HepG2 (cell line): ENCODE data around the gene EFNA3. TPM values are rescaled to one million over a fixed set of nuclear protein-coding genes. Genes with fewer than 3 reads are reported as not detected.

Source experiments
- ATAC-seq: fragments of 200-7000 bp; cut with Tn5 transposase; 3 replicates; pipeline ENCODE4 v1.9.1; 2020; ENCODE audit warnings: mild to moderate bottlenecking, moderate library complexity
- BruUV-seq: library from RNA; stranded (reverse); fragments of 400-500 nt; replicated peaks from 2 replicates; lab custom pipeline; 2021; lab: Mats Ljungman, UMichigan
- CTCF ChIA-PET: fragments of 300-600 bp; formaldehyde crosslinking; extraction: SDS; loops from one replicate; lab custom pipeline; 2021; ENCODE audit warnings: low total read pairs, inconsistent platforms, low intra/inter-chr PET ratio; lab: Yijun Ruan, JAX
- POLR2A ChIA-PET: fragments of 350-600 bp; sonication (Branson Sonifier 250); formaldehyde crosslinking; loops from one replicate; lab custom pipeline; 2020; ENCODE audit warnings: antibody characterized with exemption, inconsistent platforms; lab: Yijun Ruan, JAX
- DNase-seq: peaks from one replicate; pipeline ENCODE4 v3.0.0-alpha.2; 2015; ENCODE audit warnings: low spot score
- FAIRE-seq: peaks from 3 replicates; lab custom pipeline; 2011; peaks lifted over from hg19 to GRCh38; lab: Jason Lieb, UNC
- H2AFZ ChIP-seq: one replicate; pipeline ENCODE4 v1.6.1; 2011; ENCODE audit warnings: low read length, inconsistent platforms
- H3K27ac ChIP-seq: fragments of 300-600 bp; 3 replicates; pipeline ENCODE4 v1.8.0; 2011; ENCODE audit warnings: mixed run types, mild to moderate bottlenecking, mixed read lengths, low read length, inconsistent platforms; ENCODE audit not compliant: insufficient read depth; ENCODE audit errors: extremely low read length
- H3K27me3 ChIP-seq, 2 experiments: fragments of 200-600 bp in 1 of 2; 2 replicates in 1 of 2; 3 replicates in 1 of 2; pipeline versions ENCODE4 v1.6.0 to v1.8.0; 2011; ENCODE audit warnings: low read length in 2 of 2, mild to moderate bottlenecking in 2 of 2, moderate library complexity in 2 of 2, inconsistent platforms in 1 of 2; ENCODE audit not compliant: insufficient read depth in 2 of 2, control insufficient read depth in 1 of 2
- H3K36me3 ChIP-seq, 2 experiments: fragments of 200-600 bp in 1 of 2; replicated peaks in 1 of 2; 2 replicates in 1 of 2; 3 replicates in 1 of 2; pipeline versions ENCODE4 v1.5.1 to v1.8.0; 2011; ENCODE audit warnings: low read length in 2 of 2, inconsistent platforms in 1 of 2; ENCODE audit not compliant: insufficient read depth in 2 of 2, control insufficient read depth in 1 of 2
- H3K4me1 ChIP-seq: 2 replicates; pipeline ENCODE4 v1.5.1; 2012; ENCODE audit warnings: low read length, inconsistent platforms; ENCODE audit not compliant: insufficient read depth
- H3K4me2 ChIP-seq: 2 replicates; pipeline ENCODE4 v1.6.0; 2011; ENCODE audit warnings: low read depth, low read length, inconsistent platforms
- H3K4me3 ChIP-seq, 3 experiments: fragments of 200-600 bp in 1 of 3; sonication (generic), shearing (Covaris generic) in 1 of 3; replicated peaks in 1 of 3; 2 replicates each; pipeline ENCODE4 v1.5.1; 2011 to 2016; ENCODE audit warnings: low read length in 3 of 3, inconsistent platforms in 2 of 3, low read depth in 2 of 3, mild to moderate bottlenecking in 2 of 3, control low read depth in 1 of 3, mixed read lengths in 1 of 3; ENCODE audit not compliant: insufficient read depth in 1 of 3
- H3K79me2 ChIP-seq: one replicate; pipeline ENCODE4 v1.6.1; 2011; ENCODE audit warnings: low read length, inconsistent platforms; ENCODE audit not compliant: insufficient read depth
- H3K9ac ChIP-seq: 2 replicates; pipeline ENCODE4 v1.6.0; 2011; ENCODE audit warnings: mild to moderate bottlenecking, low read depth, low read length, inconsistent platforms; ENCODE audit not compliant: insufficient read depth
- H3K9me3 ChIP-seq: 2 replicates; pipeline ENCODE4 v1.5.1; 2012; ENCODE audit warnings: mild to moderate bottlenecking, low read length
- H4K20me1 ChIP-seq: 2 replicates; pipeline ENCODE4 v1.6.0; 2011; ENCODE audit warnings: inconsistent platforms, mild to moderate bottlenecking, low read length, moderate library complexity; ENCODE audit not compliant: insufficient read depth
- ATF1 ChIP-seq: IDR thresholded peaks from 2 replicates; pipeline ENCODE4 v1.6.1; 2016; ENCODE audit warnings: mild to moderate bottlenecking, control low read depth
- BRD4 ChIP-seq: sonication (generic); formaldehyde crosslinking; IDR thresholded peaks from 2 replicates; pipeline ENCODE4 v1.4.0; 2020; ENCODE audit warnings: missing genetic modification reagents
- ISL2 ChIP-seq: sonication (generic); formaldehyde crosslinking; IDR thresholded peaks from 2 replicates; pipeline ENCODE4 v1.5.0; 2020; ENCODE audit warnings: missing genetic modification reagents
- RAD21 ChIP-seq: fragments of 450-650 bp; formaldehyde crosslinking; IDR thresholded peaks from 2 replicates; pipeline ENCODE4 v1.5.0; 2020; ENCODE audit warnings: mild to moderate bottlenecking
- SMARCE1 ChIP-seq: fragments of 450-650 bp; IDR thresholded peaks from 2 replicates; pipeline ENCODE4 v1.6.1; 2017; ENCODE audit warnings: borderline replicate concordance
- SP4 ChIP-seq: sonication (generic); formaldehyde crosslinking; IDR thresholded peaks from 2 replicates; pipeline ENCODE4 v1.8.1; 2023; ENCODE audit warnings: mild to moderate bottlenecking, missing genetic modification reagents
- SYNCRIP ChIP-seq: fragments of 200-400 bp; formaldehyde crosslinking; IDR thresholded peaks from 2 replicates; pipeline ENCODE4 v1.6.1; 2018; ENCODE audit warnings: mild to moderate bottlenecking, low read depth, low read length; ENCODE audit not compliant: insufficient read depth
- ZNF772 ChIP-seq: sonication (generic); formaldehyde crosslinking; IDR thresholded peaks from 2 replicates; pipeline ENCODE4 v1.5.0; 2020; ENCODE audit warnings: mild to moderate bottlenecking, missing genetic modification reagents
- WGBS: methylation state at CpG from one replicate; pipeline ENCODE4 v1.1.6; 2017; ENCODE audit warnings: low lambda C conversion rate; 5-methylcytosine and 5-hydroxymethylcytosine counted together
- in situ Hi-C: cut with HindIII; loops from 2 replicates; pipeline ENCODE4 v1.10.0; 2017; ENCODE audit warnings: low pct_unique_long_range_greater_than_20kb; ENCODE audit not compliant: extremely low pct_ligation_motif_present
- intact Hi-C: fragments of 100-400 bp; cut with micrococcal nuclease; formaldehyde crosslinking; loops from one replicate; pipeline ENCODE4 v1.10.0; 2022; ENCODE audit not compliant: unreplicated experiment
- polyA plus RNA-seq, 8 experiments: library from polyadenylated mRNA; depleted of rRNA in 3 of 8; stranded (reverse) in 7 of 8; unstranded in 1 of 8; fragments of >200 nt; fragmentation: Illumina TruSeq in 4 of 8; extraction: Trizol in 4 of 8; gene quantifications; 2 replicates each; pipeline versions ENCODE4 v1.2.1 to v1.2.3, GENCODE V29; 2011 to 2016; ENCODE audit warnings: low read depth in 4 of 8, missing spikeins in 1 of 8, mixed read lengths in 1 of 8; ENCODE audit not compliant: insufficient read depth in 1 of 8
- total RNA-seq, 5 experiments: library from RNA; depleted of rRNA; stranded (reverse); fragments of >200 nt; fragmentation: Illumina TruSeq; extraction: Trizol; gene quantifications; 2 replicates each; pipeline ENCODE4 v1.2.3, GENCODE V29; 2016; ENCODE audit warnings: low read depth in 1 of 5
- TF ChIP-seq, protein P1 (sequence below): sonication (generic); formaldehyde crosslinking; IDR thresholded peaks from 2 replicates; pipeline ENCODE4 v1.5.0; 2020; ENCODE audit warnings: mild to moderate bottlenecking, missing genetic modification reagents, moderate library complexity
- TF ChIP-seq, protein P2 (sequence below): sonication (generic); formaldehyde crosslinking; IDR thresholded peaks from 2 replicates; pipeline ENCODE4 v1.5.1; 2020; ENCODE audit warnings: mild to moderate bottlenecking, moderate library complexity, missing genetic modification reagents
- TF ChIP-seq, protein P3 (sequence below): sonication (generic); formaldehyde crosslinking; IDR thresholded peaks from 2 replicates; pipeline ENCODE4 v1.4.0; 2020; ENCODE audit warnings: missing genetic modification reagents

The EFNA3 gene
- total and polyA plus RNA-seq, 2 of the 13 experiments (the other 11 are each of a cell fraction or from before 2014, with no cell fraction given): 1.0 to 5.7 TPM

DNA sequence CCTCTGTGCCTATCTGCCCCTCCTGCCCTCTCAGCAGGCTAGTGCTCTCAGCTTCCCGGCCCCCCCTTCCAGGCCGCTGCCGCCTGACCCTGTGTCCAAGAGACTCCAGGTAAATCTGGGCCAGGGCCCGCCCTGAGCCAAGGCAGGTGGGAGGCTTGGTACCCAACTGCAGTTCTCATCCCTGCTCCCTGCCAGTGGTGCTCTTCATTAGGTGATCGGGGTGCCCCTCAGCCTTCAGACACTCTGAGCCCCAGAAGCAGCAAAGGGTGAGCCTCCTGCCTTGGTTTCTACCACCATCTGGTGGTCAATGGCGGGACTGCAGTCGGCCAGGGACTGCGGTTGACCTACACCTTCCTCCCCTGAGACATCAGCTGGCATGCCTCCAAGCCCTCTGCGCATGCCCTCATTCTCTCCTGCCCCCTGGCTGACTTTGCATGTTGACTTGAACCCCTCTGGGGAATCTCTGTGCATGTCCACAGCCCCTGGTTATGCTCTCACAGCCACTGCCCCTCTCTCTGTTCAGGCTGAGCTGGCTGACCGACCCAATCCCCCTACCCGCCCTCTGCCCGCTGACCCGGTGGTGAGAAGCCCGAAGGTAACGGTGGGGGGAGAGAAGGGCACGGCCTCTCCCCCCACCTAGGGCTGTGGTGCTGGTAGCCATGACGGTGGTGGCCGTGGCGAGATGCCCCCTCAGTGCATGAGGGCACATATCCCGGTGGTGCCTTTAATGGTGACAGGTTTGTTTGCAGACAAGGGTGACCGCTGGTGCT is 17.1 kb upstream of the EFNA3 start (continued):
- peak; percentile 93 for TF ChIP-seq RAD21 (CRISPR knock-in tag)
- TF ChIP-seq, protein P1, sequence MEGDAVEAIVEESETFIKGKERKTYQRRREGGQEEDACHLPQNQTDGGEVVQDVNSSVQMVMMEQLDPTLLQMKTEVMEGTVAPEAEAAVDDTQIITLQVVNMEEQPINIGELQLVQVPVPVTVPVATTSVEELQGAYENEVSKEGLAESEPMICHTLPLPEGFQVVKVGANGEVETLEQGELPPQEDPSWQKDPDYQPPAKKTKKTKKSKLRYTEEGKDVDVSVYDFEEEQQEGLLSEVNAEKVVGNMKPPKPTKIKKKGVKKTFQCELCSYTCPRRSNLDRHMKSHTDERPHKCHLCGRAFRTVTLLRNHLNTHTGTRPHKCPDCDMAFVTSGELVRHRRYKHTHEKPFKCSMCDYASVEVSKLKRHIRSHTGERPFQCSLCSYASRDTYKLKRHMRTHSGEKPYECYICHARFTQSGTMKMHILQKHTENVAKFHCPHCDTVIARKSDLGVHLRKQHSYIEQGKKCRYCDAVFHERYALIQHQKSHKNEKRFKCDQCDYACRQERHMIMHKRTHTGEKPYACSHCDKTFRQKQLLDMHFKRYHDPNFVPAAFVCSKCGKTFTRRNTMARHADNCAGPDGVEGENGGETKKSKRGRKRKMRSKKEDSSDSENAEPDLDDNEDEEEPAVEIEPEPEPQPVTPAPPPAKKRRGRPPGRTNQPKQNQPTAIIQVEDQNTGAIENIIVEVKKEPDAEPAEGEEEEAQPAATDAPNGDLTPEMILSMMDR (CRISPR knock-in tag): peak; percentile 98
- TF ChIP-seq SMARCE1: no peak
- TF ChIP-seq ZNF772 (CRISPR knock-in tag): no peak
- TF ChIP-seq, protein P2, sequence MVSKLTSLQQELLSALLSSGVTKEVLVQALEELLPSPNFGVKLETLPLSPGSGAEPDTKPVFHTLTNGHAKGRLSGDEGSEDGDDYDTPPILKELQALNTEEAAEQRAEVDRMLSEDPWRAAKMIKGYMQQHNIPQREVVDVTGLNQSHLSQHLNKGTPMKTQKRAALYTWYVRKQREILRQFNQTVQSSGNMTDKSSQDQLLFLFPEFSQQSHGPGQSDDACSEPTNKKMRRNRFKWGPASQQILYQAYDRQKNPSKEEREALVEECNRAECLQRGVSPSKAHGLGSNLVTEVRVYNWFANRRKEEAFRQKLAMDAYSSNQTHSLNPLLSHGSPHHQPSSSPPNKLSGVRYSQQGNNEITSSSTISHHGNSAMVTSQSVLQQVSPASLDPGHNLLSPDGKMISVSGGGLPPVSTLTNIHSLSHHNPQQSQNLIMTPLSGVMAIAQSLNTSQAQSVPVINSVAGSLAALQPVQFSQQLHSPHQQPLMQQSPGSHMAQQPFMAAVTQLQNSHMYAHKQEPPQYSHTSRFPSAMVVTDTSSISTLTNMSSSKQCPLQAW (CRISPR knock-in tag): peak; percentile 39; the same call in 1 of the 2 replicates
- TF ChIP-seq, all 625 proteins: peak for 48

- Histone ChIP-seq H3K27me3 (no peaks in the 10 kb centered on the region), H2AFZ (no peak overlapping the region), H3K9me3 (no peaks in the 10 kb centered on the region), H3K4me1 (peaks cover 32% of the 10 kb centered on the region), H3K9ac (no peak overlapping the region), H3K36me3 (peaks cover 7 to 9% of the 10 kb centered on the region in 2 experiments; a peak in 4 of 5 replicates), H3K27ac (no peak overlapping the region), H3K4me2 (peak overlapping the region; percentile 100), H3K79me2 (peaks cover 9% of the 10 kb centered on the region), H4K20me1 (no peaks in the 10 kb centered on the region), H3K4me3 (peak overlapping the region in 1 of 3 experiments; percentile 91; a peak in 1 of 6 replicates)
- in situ Hi-C loops (loop anchor here (5.0 kb wide), 1 partner anchor 80 kb away; the partner anchor contains the start of gene FLAD1), intact Hi-C loops (loop anchor here (1.0 to 5.0 kb wide), 3 partner anchors 22 to 87 kb away; partner anchors contain the start of gene CKS1B)
- DNase-seq (no peak), ATAC-seq (no peak), FAIRE-seq (no peak)
- 85% methylated on average over 20 of the region's 29 CpGs for WGBS
- ChIA-PET CTCF (interaction anchor here (1.0 to 4.0 kb wide), 8 partner anchors 9 to 155 kb away, joined by 3 to 39 read pairs (median 6); partner anchors contain the start of gene ADAM15), POLR2A (interaction anchor here (1.0 to 2.2 kb wide), 6 partner anchors 13 to 126 kb away, joined by 3 to 9 read pairs (median 4); partner anchors contain the start of gene PMVK)
- no peak for TF ChIP-seq BRD4 (CRISPR knock-in tag)
- TF ChIP-seq SP4 (CRISPR knock-in tag): 0 out of 2 replicates have a peak, but pooled peaks have one; percentile 10
- TF ChIP-seq SYNCRIP: no peak
- no peak for TF ChIP-seq ISL2 (CRISPR knock-in tag)
- TF ChIP-seq, protein P3, sequence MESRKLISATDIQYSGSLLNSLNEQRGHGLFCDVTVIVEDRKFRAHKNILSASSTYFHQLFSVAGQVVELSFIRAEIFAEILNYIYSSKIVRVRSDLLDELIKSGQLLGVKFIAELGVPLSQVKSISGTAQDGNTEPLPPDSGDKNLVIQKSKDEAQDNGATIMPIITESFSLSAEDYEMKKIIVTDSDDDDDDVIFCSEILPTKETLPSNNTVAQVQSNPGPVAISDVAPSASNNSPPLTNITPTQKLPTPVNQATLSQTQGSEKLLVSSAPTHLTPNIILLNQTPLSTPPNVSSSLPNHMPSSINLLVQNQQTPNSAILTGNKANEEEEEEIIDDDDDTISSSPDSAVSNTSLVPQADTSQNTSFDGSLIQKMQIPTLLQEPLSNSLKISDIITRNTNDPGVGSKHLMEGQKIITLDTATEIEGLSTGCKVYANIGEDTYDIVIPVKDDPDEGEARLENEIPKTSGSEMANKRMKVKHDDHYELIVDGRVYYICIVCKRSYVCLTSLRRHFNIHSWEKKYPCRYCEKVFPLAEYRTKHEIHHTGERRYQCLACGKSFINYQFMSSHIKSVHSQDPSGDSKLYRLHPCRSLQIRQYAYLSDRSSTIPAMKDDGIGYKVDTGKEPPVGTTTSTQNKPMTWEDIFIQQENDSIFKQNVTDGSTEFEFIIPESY (CRISPR knock-in tag): peak; percentile 47; the same call in 1 of the 2 replicates
- no peak for TF ChIP-seq ATF1 (CRISPR knock-in tag)
- BruUV-seq: no TSS peak
Observed at GRCh38 chr1:155062151-155062686, 16.4 kb upstream of the EFNA3 start.
